Measurements from ENCODE around the gene SULT2A1.

The SULT2A1 gene

GRCh38 chr19:47848425-47848822 lies 37.7 kb downstream of the SULT2A1 start:
- TF ChIP-seq POLR2A (IDR thresholded peaks at IDR 0.05; ENCODE audit: low read depth, low read length) = no peak
- no peak for DNase-seq (ENCODE audit: insufficient read length, low spot score)
- FAIRE-seq = no peak

- DNase-seq (ENCODE audit: insufficient read length, low spot score) = no peak
- FAIRE-seq = no peak
- no peak for TF ChIP-seq POLR2A (IDR thresholded peaks at IDR 0.05; ENCODE audit: low read depth, low read length)
Measured at GRCh38 chr19:47842941-47843340, 43.2 kb downstream of the SULT2A1 start.

GRCh38 chr19:47839913-47840312 lies 46.2 kb downstream of the SULT2A1 start:
- FAIRE-seq (no peak), DNase-seq (ENCODE audit: insufficient read length, low spot score) (no peak)
- no peak for TF ChIP-seq POLR2A (IDR thresholded peaks at IDR 0.05; ENCODE audit: low read depth, low read length)

- FAIRE-seq (no peak), DNase-seq (ENCODE audit: insufficient read length, low spot score) (no peak)
- TF ChIP-seq POLR2A (IDR thresholded peaks at IDR 0.05; ENCODE audit: low read depth, low read length) = no peak
Measured at GRCh38 chr19:47839411-47839810, 46.7 kb downstream of the SULT2A1 start.

- no peak for DNase-seq (ENCODE audit: insufficient read length, low spot score)
- TF ChIP-seq POLR2A (IDR thresholded peaks at IDR 0.05; ENCODE audit: low read depth, low read length) = no peak
- FAIRE-seq = no peak
Measured at GRCh38 chr19:47836038-47836437, 50.1 kb downstream of the SULT2A1 start.

- DNase-seq (ENCODE audit: insufficient read length, low spot score) = no peak
- no peak for TF ChIP-seq POLR2A (IDR thresholded peaks at IDR 0.05; ENCODE audit: low read depth, low read length)
- FAIRE-seq = no peak
Measured at GRCh38 chr19:47832723-47833122, 53.4 kb downstream of the SULT2A1 start.

- no peak for TF ChIP-seq POLR2A (IDR thresholded peaks at IDR 0.05; ENCODE audit: low read depth, low read length)
- DNase-seq (ENCODE audit: insufficient read length, low spot score) (no peak), FAIRE-seq (no peak)
Measured at GRCh38 chr19:47826800-47827199, 59.3 kb downstream of the SULT2A1 start.

GRCh38 chr19:47824396-47824795 lies 61.7 kb downstream of the SULT2A1 start:
- no peak for DNase-seq (ENCODE audit: insufficient read length, low spot score)
- no peak for TF ChIP-seq POLR2A (IDR thresholded peaks at IDR 0.05; ENCODE audit: low read depth, low read length)
- FAIRE-seq = no peak

- no peak for DNase-seq (ENCODE audit: insufficient read length, low spot score)
- no peak for TF ChIP-seq POLR2A (IDR thresholded peaks at IDR 0.05; ENCODE audit: low read depth, low read length)
- no peak for FAIRE-seq
Measured at GRCh38 chr19:47821460-47822020, 64.6 kb downstream of the SULT2A1 start, which contains the start of gene CRX. Gene CRX, plus strand, starts transcription at chr19:47821937. Its CDS starts 12,507 bp downstream, at chr19:47834444.

Measured in H54 (cell line).